GM12878 (cell line): Measurements from ENCODE around the gene BRCA2. TPM values are rescaled to one million over a fixed set of nuclear protein-coding genes. Genes with fewer than 3 reads are reported as not detected.

Experiments used
- ATF2 ChIP-seq: IDR thresholded peaks from 2 replicates; pipeline ENCODE4 v1.6.1; 2012; ENCODE audit warnings: low read length, inconsistent platforms
- BHLHE40 ChIP-seq, 2 experiments: fragments of 450-650 bp in 1 of 2; IDR thresholded peaks; 2 replicates each; pipeline ENCODE4 v1.6.1; 2011 to 2017; ENCODE audit warnings: low read depth in 2 of 2, borderline replicate concordance in 1 of 2, improper control_type of control experiment in 1 of 2, low read length in 1 of 2, mild to moderate bottlenecking in 1 of 2
- BRCA1 ChIP-seq: IDR thresholded peaks from 2 replicates; pipeline ENCODE4 v1.6.1; 2011; ENCODE audit warnings: low read depth, low read length, improper control_type of control experiment
- CBFB ChIP-seq: IDR thresholded peaks from 2 replicates; pipeline ENCODE4 v1.6.1; 2016; ENCODE audit warnings: antibody characterized with exemption, low read depth
- CBX3 ChIP-seq: fragments of 200-600 bp; sonication (generic); IDR thresholded peaks from 2 replicates; pipeline ENCODE4 v1.6.1; 2016; ENCODE audit warnings: low read depth, borderline replicate concordance
- CBX5 ChIP-seq: sonication (generic); IDR thresholded peaks from 2 replicates; pipeline ENCODE4 v1.6.1; 2016; ENCODE audit warnings: low read depth, moderate library complexity, mild to moderate bottlenecking, inconsistent platforms
- CREM ChIP-seq: IDR thresholded peaks from 2 replicates; pipeline ENCODE4 v1.6.1; 2014; ENCODE audit warnings: antibody characterized with exemption, low read depth
- E4F1 ChIP-seq: fragments of 450-650 bp; IDR thresholded peaks from 2 replicates; pipeline ENCODE4 v1.6.1; 2018; ENCODE audit warnings: borderline replicate concordance, mild to moderate bottlenecking; ENCODE audit not compliant: partially characterized antibody
- HCFC1 ChIP-seq: fragments of 150-350 bp; IDR thresholded peaks from 2 replicates; pipeline ENCODE4 v1.6.1; 2014; ENCODE audit warnings: low read length
- IKZF1 ChIP-seq: fragments of 450-650 bp; conservative IDR thresholded peaks from 2 replicates; pipeline ENCODE4 v1.6.1; 2017; ENCODE audit warnings: antibody characterized with exemption, mild to moderate bottlenecking
- IKZF2 ChIP-seq, 2 experiments: fragments of 450-650 bp; IDR thresholded peaks; 2 replicates each; pipeline ENCODE4 v1.6.1; 2017; ENCODE audit warnings: mild to moderate bottlenecking in 2 of 2, moderate library complexity in 2 of 2
- KDM1A ChIP-seq: fragments of 200-600 bp; sonication (generic); IDR thresholded peaks from 2 replicates; pipeline ENCODE4 v1.6.1; 2016; ENCODE audit warnings: borderline replicate concordance
- LARP7 ChIP-seq: fragments of 450-650 bp; IDR thresholded peaks from 2 replicates; pipeline ENCODE4 v1.6.1; 2017; ENCODE audit warnings: mild to moderate bottlenecking
- NBN ChIP-seq: fragments of 450-650 bp; IDR thresholded peaks from 2 replicates; pipeline ENCODE4 v1.6.1; 2016
- NFYA ChIP-seq: IDR thresholded peaks from 2 replicates; pipeline ENCODE4 v1.6.1; 2011; ENCODE audit warnings: low read depth, mild to moderate bottlenecking, low read length, improper control_type of control experiment, borderline replicate concordance
- PAX5 ChIP-seq: IDR thresholded peaks from 2 replicates; pipeline ENCODE4 v1.6.1; 2011; ENCODE audit warnings: low read depth, low read length, borderline replicate concordance
- PAX8 ChIP-seq: fragments of 450-650 bp; IDR thresholded peaks from 2 replicates; pipeline ENCODE4 v1.6.1; 2017; ENCODE audit warnings: mild to moderate bottlenecking, moderate library complexity
- RFX5 ChIP-seq: IDR thresholded peaks from 2 replicates; pipeline ENCODE4 v1.6.1; 2011; ENCODE audit warnings: low read depth, low read length, improper control_type of control experiment
- SREBF2 ChIP-seq: IDR thresholded peaks from 2 replicates; pipeline ENCODE4 v1.6.1; 2012; ENCODE audit warnings: mild to moderate bottlenecking, low read length
- TCF12 ChIP-seq: IDR thresholded peaks from 2 replicates; pipeline ENCODE4 v1.6.1; 2011; ENCODE audit warnings: low read depth, mild to moderate bottlenecking, low read length
- TCF3 ChIP-seq: IDR thresholded peaks from 2 replicates; pipeline ENCODE4 v1.6.1; 2012; ENCODE audit warnings: low read depth, mild to moderate bottlenecking, low read length, borderline replicate concordance; ENCODE audit not compliant: insufficient read depth
- YBX1 ChIP-seq: fragments of 450-650 bp; IDR thresholded peaks from 2 replicates; pipeline ENCODE4 v1.6.1; 2016; ENCODE audit warnings: antibody characterized with exemption
- ZBTB40 ChIP-seq: fragments of 450-650 bp; IDR thresholded peaks from 2 replicates; pipeline ENCODE4 v1.6.1; 2016; ENCODE audit warnings: mild to moderate bottlenecking, moderate library complexity, borderline replicate concordance
- ZZZ3 ChIP-seq: IDR thresholded peaks from 2 replicates; pipeline ENCODE4 v1.6.1; 2011; ENCODE audit warnings: low read depth; ENCODE audit not compliant: control insufficient read depth, insufficient read length
- polyA plus RNA-seq, 11 experiments: library from polyadenylated mRNA; depleted of rRNA in 4 of 11; unstranded in 6 of 11; stranded (reverse) in 5 of 11; fragments of >200 nt; fragmentation: Nextera tagmentation in 4 of 11; fragmentation: Illumina TruSeq in 1 of 11; extraction: Ambion mirVana in 4 of 11; extraction: Trizol in 1 of 11; gene quantifications; 1 replicate in 1 of 11; 2 replicates in 10 of 11; pipeline versions ENCODE4 v1.2.1 to v1.2.3, GENCODE V29; 2011 to 2016; ENCODE audit warnings: inconsistent platforms in 2 of 11, missing spikeins in 2 of 11, low read depth in 1 of 11
- total RNA-seq, 4 experiments: library from RNA; depleted of rRNA in 3 of 4; stranded (reverse); fragments of >200 nt in 3 of 4; fragmentation: Illumina TruSeq in 1 of 4; extraction: Trizol in 1 of 4; gene quantifications; 2 replicates each; pipeline versions ENCODE4 v1.2.1 to v1.2.3, GENCODE V29; 2013 to 2021

The BRCA2 gene
- total and polyA plus RNA-seq, 10 of the 15 experiments (the other 5 are each of a cell fraction or from before 2014, with no cell fraction given), result 7.6 to 42.2 (median 23.9) TPM

- TF ChIP-seq ATF2 (peak; percentile 89; the same call in 1 of the 2 replicates), CBFB (peak; percentile 58; the same call in 1 of the 2 replicates), ZBTB40 (peak; percentile 45; the same call in 1 of the 2 replicates), IKZF2 (IDR thresholded peaks at IDR 0.05) (no peak; a peak in 1 of 4 replicates), IKZF1 (peak; percentile 43), HCFC1 (peak; percentile 58; the same call in 1 of the 2 replicates), CBX5 (0 out of 2 replicates have a peak, but pooled peaks have one; percentile 27), KDM1A (no peak), TCF12 (no peak), RFX5 (no peak), SREBF2 (peak; percentile 27; the same call in 1 of the 2 replicates), CREM (peak; percentile 95), TCF3 (peak; percentile 71; the same call in 1 of the 2 replicates), PAX5 (peak; percentile 72; the same call in 1 of the 2 replicates), LARP7 (peak; percentile 91; the same call in 1 of the 2 replicates), BRCA1 (no peak), CBX3 (no peak), PAX8 (no peak), NBN (peak; percentile 73), BHLHE40 (IDR thresholded peaks at IDR 0.05; ENCODE audit: borderline replicate concordance in 1 of 2, low read depth in 2 of 2, low read length in 1 of 2) (peak; percentile 75 to 94; a peak in 3 of 4 replicates), YBX1 (no peak), ZZZ3 (no peak), NFYA (no peak), E4F1 (peak; percentile 92)
Measured at GRCh38 chr13:32315238-32316027, at the start of gene BRCA2, which contains the start of gene ZAR1L (continued).
